Tongue (tissue), 2 donors: ENCODE results near the gene SNUPN. TPM values are rescaled to one million over a fixed set of nuclear protein-coding genes. Genes with fewer than 3 reads are reported as not detected.
A peak's percentile ranks its signal among the peaks of the same experiment; 100 is the strongest.

Experiments used
- DNase-seq: peaks from one replicate; pipeline ENCODE4 v3.0.0-alpha.2; 2015
- total RNA-seq: library from RNA; depleted of rRNA; stranded (reverse); fragments of >200 nt; gene quantifications from one replicate; pipeline ENCODE4 v1.2.3, GENCODE V29; 2014

SNUPN gene
- total RNA-seq, 1 donor from 2014 or later, result 18.3 TPM

DNA sequence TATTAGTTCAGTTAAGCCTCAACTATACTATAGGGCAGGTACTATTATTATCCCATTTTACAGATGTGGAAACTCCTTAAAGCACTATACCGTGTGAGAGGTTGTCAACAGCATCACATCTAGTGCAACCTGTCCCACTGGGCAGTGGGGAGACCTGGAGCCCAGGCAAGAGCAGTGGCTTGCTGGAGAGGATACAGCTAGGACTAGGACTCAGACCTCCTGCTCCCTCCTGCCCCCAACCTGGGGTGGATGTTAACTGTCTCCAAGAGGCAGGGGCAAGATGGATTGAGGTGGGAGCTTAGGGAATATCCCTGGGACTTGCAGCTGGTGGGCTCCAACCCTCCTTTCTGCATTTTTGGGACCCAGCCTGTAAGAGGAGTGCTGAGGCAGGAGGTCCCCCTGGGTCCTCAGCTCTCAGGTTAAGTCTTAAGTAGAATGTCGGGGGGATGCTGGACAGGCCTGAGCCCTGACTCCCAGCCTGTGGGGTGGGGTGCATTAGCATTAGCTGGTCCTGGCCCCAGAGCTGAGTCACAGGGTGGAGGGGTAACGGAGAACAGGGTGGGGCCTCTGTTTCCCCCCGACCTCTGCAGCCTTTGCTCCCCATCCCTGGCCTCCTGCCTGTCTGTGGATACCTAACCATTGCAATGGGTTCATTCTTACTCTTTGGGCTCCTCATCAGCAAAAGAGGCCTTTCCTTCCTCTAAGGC, 28.8 kb upstream of the SNUPN start:
- DNase-seq, result no peak

- no peak for DNase-seq
Measured at GRCh38 chr15:75653347-75653913, 27.9 kb upstream of the SNUPN start.

DNA sequence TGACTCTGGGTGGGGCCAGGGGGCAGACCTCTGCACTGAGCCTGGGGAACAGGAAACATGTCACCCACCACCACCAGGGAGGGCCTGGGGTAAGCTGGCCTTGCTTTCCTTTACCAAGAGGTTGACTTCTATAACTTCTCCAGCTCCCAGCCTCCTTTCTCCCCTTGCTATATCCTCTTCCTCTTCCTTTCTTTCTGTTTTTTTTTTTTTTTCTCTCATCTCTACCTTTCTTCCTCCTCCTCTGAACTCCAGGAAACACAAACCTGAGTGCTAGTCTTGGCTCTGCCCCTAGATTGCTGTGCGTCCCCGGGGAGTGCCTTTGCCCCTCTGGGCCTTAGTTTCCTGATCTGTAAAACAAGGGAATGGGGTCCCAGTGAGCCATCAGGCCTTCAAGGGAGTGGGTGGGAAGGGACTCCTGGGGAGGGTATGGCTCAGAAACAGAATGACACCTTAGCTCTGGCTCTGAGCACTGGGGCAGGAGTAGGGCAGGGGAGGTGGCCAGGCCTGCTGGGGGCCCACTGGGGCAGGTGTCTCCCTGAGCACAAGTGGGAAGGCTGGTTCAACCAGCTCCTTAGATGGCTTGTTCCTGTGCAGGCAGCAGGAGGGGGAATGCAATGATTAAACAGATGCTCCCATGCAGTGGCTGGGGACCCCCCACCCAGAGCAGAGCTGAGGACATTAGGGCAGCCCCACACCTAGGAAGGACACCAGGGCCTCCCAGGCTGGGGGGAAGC, 26.5 kb upstream of the SNUPN start:
- no peak for DNase-seq

- DNase-seq, result no peak
Measured at GRCh38 chr15:75650908-75651809, 25.6 kb upstream of the SNUPN start.

DNA sequence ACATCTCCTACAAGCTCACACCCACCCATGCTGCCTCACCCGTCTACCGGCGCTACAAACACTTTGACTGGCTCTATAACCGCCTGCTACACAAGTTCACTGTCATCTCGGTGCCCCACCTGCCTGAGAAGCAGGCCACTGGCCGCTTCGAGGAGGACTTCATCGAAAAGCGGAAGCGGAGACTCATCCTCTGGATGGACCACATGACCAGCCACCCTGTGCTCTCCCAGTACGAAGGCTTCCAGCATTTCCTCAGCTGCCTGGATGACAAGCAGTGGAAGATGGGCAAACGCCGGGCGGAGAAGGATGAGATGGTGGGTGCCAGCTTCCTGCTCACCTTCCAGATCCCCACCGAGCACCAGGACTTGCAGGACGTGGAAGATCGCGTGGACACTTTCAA, 24.3 kb upstream of the SNUPN start:
- no peak for DNase-seq

DNA sequence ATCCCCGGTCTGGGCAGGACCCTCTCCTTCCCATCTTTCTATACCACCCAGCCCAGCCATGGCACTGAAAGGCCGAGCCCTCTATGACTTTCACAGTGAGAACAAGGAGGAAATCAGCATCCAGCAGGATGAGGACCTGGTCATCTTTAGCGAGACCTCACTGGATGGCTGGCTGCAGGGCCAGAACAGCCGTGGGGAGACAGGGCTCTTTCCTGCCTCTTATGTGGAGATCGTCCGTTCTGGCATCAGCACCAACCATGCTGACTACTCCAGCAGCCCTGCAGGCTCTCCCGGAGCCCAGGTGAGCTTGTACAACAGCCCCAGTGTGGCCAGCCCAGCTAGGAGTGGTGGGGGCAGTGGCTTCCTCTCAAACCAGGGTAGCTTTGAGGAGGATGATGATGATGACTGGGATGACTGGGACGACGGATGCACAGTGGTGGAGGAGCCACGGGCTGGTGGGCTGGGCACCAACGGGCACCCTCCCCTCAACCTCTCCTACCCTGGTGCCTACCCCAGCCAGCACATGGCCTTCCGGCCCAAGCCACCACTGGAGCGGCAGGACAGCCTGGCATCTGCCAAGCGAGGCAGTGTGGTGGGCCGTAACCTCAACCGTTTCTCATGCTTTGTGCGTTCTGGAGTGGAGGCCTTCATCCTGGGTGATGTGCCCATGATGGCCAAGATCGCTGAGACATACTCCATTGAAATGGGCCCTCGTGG, 23.7 kb upstream of the SNUPN start:
- no peak for DNase-seq

GRCh38 chr15:75648156-75649000, 22.9 kb upstream of the SNUPN start:
- peak; percentile 57 for DNase-seq

DNA sequence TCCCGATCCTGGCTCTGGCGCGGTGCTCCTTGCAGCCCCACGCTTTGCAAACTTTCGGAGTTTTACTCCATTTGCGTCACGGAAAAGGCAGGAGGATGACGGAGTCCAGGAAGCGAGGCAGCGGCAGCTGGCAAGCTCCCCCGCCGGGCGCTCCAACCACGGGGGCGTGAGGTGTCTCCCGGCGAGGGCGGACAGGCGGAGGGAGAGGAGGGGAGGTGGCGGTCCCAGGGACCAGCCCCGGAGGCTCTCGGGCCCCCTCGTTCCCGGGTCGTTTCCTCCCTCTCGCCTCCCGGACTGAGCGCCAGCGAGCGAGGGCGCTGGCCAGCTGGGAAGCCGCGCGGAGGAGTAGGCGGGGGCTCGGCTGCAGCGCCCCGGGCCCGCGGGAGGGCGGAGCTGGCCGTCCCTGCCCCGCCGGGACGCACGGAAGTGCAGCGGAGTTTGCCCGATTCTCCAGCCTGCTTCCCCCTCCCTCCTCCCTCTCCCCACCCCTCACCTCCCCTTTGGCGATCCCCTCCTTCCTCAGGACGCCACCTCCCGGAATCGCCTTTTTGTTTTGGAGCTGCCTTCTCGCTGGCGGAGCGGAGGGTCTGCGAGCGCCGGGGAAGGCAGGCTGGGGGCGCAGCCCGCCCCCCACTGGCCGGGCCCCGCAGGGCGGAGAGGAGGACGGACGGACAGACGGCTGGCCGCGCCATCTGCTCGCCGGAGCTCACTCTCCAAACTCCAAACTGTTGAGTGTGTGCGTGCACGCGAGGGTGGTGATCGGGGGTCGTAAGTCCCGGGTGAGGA, 22.0 kb upstream of the SNUPN start, which contains the start of gene SNX33:
SNX33 (plus strand) TSS at position 543 of the 786 bp plus-strand sequence. CDS start 1,191 bp downstream, outside the sequence.
- peak; percentile 92 for DNase-seq

DNA sequence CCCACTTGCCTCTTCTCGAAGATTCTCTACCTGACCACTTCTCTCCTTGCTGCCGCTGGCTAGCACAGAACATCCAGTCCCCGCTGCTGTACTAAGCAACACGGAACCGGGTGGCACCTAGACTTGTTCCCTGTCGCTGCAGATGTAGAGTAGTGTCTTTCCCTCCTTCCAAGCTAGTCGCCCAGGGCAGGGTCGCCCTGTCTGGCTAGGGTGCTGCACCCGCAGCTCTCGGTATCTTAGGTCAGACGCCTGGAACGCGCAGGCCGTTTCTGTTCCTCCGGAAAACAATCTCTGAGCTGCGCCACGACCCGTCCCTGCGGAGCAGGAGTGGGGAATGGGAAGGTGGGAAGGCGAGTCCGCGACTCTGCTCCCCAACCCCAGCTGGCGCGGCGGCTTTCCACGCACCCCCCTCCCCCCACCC, 21.4 kb upstream of the SNUPN start:
- DNase-seq, result no peak

DNA sequence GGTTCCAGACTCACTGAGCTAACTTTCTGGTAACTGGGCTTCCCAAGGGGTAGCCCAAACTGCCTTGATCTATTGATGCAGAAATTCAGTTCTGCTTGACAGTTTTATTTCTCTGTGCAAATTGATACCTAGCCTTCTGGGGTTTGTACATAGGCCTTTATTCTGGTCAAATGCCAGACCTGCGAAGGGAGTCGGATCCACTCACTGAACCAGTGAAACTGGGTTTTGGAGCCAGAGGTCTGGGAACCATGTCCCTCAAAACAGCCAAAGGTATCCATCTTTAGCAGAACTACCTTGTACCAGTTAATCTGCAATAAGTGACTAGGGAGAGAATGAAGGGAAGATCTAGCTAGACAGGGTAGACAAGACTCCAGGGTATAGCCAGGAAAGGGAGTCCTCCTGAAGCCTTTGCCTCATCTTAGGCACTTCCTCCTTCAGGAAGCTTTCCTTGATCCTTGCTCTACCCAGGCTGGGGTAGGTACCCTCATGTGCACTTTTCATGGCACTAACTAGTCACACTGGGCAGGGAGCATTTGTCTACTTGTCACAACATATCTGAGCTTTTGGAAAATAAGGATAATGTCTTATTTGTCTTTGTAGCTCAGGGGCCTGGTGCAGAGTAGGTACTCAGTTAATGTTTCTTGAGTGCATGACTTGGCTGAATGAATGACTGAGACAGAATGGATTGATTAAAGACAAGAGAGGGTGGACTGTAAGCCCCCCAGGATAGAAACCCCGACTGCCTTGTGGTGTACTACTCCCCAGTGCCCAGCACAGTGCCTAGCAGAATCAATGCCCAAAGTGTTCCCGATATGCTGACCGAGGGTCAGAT, 20.8 kb upstream of the SNUPN start:
- no peak for DNase-seq

GRCh38 chr15:75644376-75644775, 18.9 kb upstream of the SNUPN start:
- DNase-seq, result no peak

DNA sequence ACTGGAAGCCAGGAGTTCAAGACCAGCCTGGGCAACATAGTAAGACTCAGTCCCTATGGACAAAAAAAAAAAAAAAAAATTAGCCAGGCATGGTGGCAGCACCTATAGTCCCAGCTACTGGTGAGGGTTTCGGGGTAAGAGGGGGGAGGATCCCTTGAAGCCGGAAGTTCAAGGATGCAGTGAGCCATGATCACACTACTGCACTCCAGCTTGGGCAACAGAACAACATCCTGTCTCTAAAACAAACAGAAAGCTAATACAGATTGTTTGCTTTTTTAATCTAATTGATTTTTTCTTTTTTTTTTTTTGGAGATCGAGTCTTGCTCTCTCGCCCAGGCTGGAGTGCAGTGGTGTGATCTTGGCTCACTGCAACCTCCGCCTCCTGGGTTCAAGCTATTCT, 16.1 kb upstream of the SNUPN start:
- DNase-seq, result no peak

GRCh38 chr15:75641179-75641503, 15.6 kb upstream of the SNUPN start:
- no peak for DNase-seq

- peak; percentile 64 for DNase-seq
Measured at GRCh38 chr15:75640483-75641178, 15.1 kb upstream of the SNUPN start.

DNA sequence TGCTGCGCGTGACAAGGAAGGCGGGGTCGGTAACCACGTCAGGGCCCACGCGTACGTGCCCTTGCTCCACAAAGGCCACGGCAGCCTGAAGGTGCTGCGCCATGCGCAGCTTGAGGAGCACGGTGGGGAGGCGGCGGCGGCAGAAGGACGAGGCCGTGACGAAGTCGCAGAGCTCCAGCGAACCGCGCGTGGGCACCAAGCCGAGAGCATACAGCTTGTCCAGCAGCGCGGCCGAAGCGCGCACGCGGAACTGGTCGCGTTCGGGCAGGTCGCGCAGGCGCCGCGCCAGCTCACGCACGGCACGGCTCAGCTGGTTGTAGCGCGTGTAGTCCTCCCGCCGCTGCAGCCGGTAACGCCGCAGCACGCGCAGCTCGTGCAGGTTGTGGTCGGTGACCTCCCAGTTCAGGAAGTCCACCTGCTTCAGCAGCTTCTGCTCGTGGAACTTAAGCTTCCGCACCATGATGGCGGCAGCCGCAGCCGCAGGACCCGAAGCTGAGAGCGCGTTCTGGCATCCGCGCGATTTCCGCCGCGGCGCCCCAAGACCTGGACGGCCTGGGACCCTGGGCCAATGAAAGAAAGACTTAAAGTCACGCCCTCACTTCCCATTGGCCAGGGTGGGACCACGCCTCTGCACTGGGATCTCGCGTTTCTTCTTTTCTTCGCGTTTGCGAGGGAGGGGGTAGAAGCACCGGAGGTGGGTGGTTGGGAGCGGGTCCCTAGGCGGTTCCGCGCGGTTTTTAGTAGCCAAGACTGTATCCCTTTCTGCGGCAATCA, 14.4 kb upstream of the SNUPN start, which contains the start of gene IMP3:
IMP3 (minus strand) TSS at position 516 of the 774 bp plus-strand sequence; CDS start at position 460, 56 bp downstream.
- peak; percentile 99 for DNase-seq

DNA sequence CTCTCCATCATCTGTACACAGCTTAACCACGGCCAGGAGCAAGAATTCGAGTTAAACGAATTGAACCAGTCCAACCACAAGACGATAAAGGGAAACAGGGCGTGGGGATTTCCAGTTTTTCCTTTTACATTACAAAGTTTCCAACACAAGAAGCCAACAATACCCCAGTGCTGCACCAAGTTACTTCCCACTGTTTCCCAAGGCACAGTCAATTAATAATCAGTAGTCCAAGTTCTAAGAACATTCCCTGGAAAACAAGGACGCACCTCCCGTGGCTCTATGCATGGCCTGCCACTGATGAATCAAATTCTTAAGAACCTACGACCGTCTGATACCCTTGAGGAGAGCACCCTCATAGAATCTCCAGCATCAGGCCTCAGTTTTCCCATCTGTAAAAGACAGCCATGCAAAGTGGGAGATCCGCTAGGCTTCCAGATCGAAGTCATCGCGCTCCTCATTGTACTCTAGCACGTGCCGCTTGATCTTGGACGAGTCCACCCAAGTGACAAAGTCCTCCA, 13.7 kb upstream of the SNUPN start:
- no peak for DNase-seq
